ENCODE measurements around the gene ADAM19.

DNA sequence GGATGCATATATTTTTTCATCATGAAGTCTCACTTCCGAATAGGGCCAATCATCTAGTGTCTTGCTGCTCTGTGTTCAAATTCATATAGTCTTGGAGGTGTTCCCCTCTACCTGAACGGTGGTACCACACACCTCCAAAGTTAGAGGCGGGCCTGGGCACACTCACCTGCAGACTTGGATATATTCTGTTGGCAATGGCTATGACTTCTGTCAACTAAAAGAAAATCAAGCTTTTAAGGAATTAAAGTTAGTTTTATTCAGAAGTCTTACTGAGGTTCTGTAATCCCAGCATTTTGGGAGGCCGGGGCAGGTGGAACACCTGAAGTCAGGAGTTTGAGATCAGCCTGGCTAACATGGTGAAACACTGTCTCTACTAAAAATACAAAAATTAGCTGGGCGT is 118.2 kb downstream of the ADAM19 start:
- TF ChIP-seq, protein P1, sequence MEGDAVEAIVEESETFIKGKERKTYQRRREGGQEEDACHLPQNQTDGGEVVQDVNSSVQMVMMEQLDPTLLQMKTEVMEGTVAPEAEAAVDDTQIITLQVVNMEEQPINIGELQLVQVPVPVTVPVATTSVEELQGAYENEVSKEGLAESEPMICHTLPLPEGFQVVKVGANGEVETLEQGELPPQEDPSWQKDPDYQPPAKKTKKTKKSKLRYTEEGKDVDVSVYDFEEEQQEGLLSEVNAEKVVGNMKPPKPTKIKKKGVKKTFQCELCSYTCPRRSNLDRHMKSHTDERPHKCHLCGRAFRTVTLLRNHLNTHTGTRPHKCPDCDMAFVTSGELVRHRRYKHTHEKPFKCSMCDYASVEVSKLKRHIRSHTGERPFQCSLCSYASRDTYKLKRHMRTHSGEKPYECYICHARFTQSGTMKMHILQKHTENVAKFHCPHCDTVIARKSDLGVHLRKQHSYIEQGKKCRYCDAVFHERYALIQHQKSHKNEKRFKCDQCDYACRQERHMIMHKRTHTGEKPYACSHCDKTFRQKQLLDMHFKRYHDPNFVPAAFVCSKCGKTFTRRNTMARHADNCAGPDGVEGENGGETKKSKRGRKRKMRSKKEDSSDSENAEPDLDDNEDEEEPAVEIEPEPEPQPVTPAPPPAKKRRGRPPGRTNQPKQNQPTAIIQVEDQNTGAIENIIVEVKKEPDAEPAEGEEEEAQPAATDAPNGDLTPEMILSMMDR (conservative IDR thresholded peaks at IDR 0.05; ENCODE audit: low read length), result no peak
- TF ChIP-seq EZH2phosphoT487 (IDR thresholded peaks at IDR 0.05; ENCODE audit: borderline replicate concordance), result no peak

Data from Loucy (cell line).